Mesenchymal stem cell (in vitro differentiated cells and primary cell): ENCODE measurements around the gene MAP2K5.
A peak's percentile ranks its signal among the peaks of the same experiment; 100 is the strongest.

Experiments
- DNase-seq: peaks from one replicate; pipeline ENCODE4 v3.0.0-alpha.2; 2013
- H2AFZ ChIP-seq: one replicate; pipeline ENCODE4 v1.6.1; 2013; ENCODE audit warnings: low read depth, mild to moderate bottlenecking, control low read depth, inconsistent platforms, low read length, moderate library complexity
- H2AK5ac ChIP-seq: 2 replicates; pipeline ENCODE4 v1.6.1; 2013; ENCODE audit warnings: low read length, moderate library complexity, mild to moderate bottlenecking, inconsistent platforms; ENCODE audit not compliant: severe bottlenecking
- H2BK120ac ChIP-seq: one replicate; pipeline ENCODE4 v1.6.1; 2013; ENCODE audit warnings: low read depth, mild to moderate bottlenecking, inconsistent platforms, low read length, moderate library complexity
- H2BK12ac ChIP-seq, 2 experiments: one replicate each; pipeline ENCODE4 v1.6.1; 2013; ENCODE audit warnings: inconsistent platforms in 2 of 2, low read length in 2 of 2, mild to moderate bottlenecking in 2 of 2, moderate library complexity in 2 of 2, control low read depth in 1 of 2
- H2BK15ac ChIP-seq: one replicate; pipeline ENCODE4 v1.6.1; 2013; ENCODE audit warnings: mild to moderate bottlenecking, low read depth, inconsistent platforms; ENCODE audit not compliant: poor library complexity, severe bottlenecking
- H2BK5ac ChIP-seq: 2 replicates; pipeline ENCODE4 v1.6.1; 2013; ENCODE audit warnings: low read depth, mild to moderate bottlenecking, low read length, control low read depth, inconsistent platforms; ENCODE audit not compliant: poor library complexity, severe bottlenecking
- H3K14ac ChIP-seq, 2 experiments: one replicate each; pipeline ENCODE4 v1.6.1; 2013; ENCODE audit warnings: inconsistent platforms in 2 of 2, low read length in 2 of 2, control low read depth in 1 of 2, mild to moderate bottlenecking in 1 of 2, moderate library complexity in 1 of 2
- H3K18ac ChIP-seq, 2 experiments: one replicate each; pipeline ENCODE4 v1.6.1; 2013; ENCODE audit warnings: inconsistent platforms in 2 of 2, low read length in 2 of 2, control low read depth in 1 of 2, low read depth in 1 of 2, mild to moderate bottlenecking in 1 of 2
- H3K23ac ChIP-seq, 2 experiments: one replicate each; pipeline ENCODE4 v1.6.1; 2013; ENCODE audit warnings: inconsistent platforms in 2 of 2, low read length in 2 of 2, mild to moderate bottlenecking in 2 of 2, moderate library complexity in 2 of 2, control low read depth in 1 of 2
- H3K27ac ChIP-seq: 2 replicates; pipeline ENCODE4 v1.5.1; 2013; ENCODE audit warnings: mild to moderate bottlenecking, moderate library complexity, low read length, control low read depth, inconsistent platforms; ENCODE audit not compliant: poor library complexity, severe bottlenecking
- H3K27me3 ChIP-seq, 2 experiments: 2 replicates each; pipeline versions ENCODE4 v1.6.1 to v1.7.0; 2013; ENCODE audit warnings: low read length in 2 of 2, mild to moderate bottlenecking in 2 of 2, moderate library complexity in 2 of 2, control low read depth in 1 of 2, inconsistent platforms in 1 of 2; ENCODE audit not compliant: control insufficient read depth in 1 of 2, insufficient read depth in 1 of 2
- H3K36me3 ChIP-seq, 2 experiments: 2 replicates each; pipeline versions ENCODE4 v1.6.1 to v1.7.0; 2013; ENCODE audit warnings: low read length in 2 of 2, control low read depth in 1 of 2, inconsistent platforms in 1 of 2, low read depth in 1 of 2, mild to moderate bottlenecking in 1 of 2; ENCODE audit not compliant: insufficient read depth in 2 of 2, control insufficient read depth in 1 of 2
- H3K4ac ChIP-seq, 2 experiments: one replicate each; pipeline ENCODE4 v1.6.1; 2013; ENCODE audit warnings: inconsistent platforms in 2 of 2, low read length in 2 of 2, mild to moderate bottlenecking in 2 of 2, moderate library complexity in 2 of 2, control low read depth in 1 of 2, low read depth in 1 of 2
- H3K4me1 ChIP-seq: 2 replicates; pipeline ENCODE4 v1.6.1; 2013; ENCODE audit warnings: low read depth, low read length, control low read depth; ENCODE audit not compliant: control insufficient read depth, insufficient read depth
- H3K4me2 ChIP-seq: 2 replicates; pipeline ENCODE4 v1.6.1; 2013; ENCODE audit warnings: low read length, mild to moderate bottlenecking, inconsistent platforms; ENCODE audit not compliant: poor library complexity, severe bottlenecking
- H3K4me3 ChIP-seq, 2 experiments: 2 replicates each; pipeline versions ENCODE4 v1.5.1 to v1.7.0; 2013; ENCODE audit warnings: low read length in 2 of 2, mild to moderate bottlenecking in 2 of 2, control low read depth in 1 of 2, low read depth in 1 of 2; ENCODE audit not compliant: insufficient read depth in 1 of 2
- H3K79me1 ChIP-seq: replicated peaks from 2 replicates; pipeline ENCODE4 v1.6.1; 2013; ENCODE audit warnings: mild to moderate bottlenecking, control low read depth, low read length, inconsistent platforms; ENCODE audit not compliant: poor library complexity, severe bottlenecking
- H3K9ac ChIP-seq: 2 replicates; pipeline ENCODE4 v1.7.0; 2013; ENCODE audit warnings: mild to moderate bottlenecking, low read length, moderate library complexity
- H3K9me3 ChIP-seq: 2 replicates; pipeline ENCODE4 v1.7.0; 2013; ENCODE audit warnings: mild to moderate bottlenecking, low read length; ENCODE audit not compliant: control insufficient read depth
- H4K8ac ChIP-seq: one replicate; pipeline ENCODE4 v1.6.1; 2013; ENCODE audit warnings: inconsistent platforms, mild to moderate bottlenecking, low read length, moderate library complexity
- H4K91ac ChIP-seq: one replicate; pipeline ENCODE4 v1.6.1; 2013; ENCODE audit warnings: mild to moderate bottlenecking, low read length, inconsistent platforms
- WGBS: methylation state at CpG from one replicate; pipeline ENCODE4 v1.1.7; 2013; ENCODE audit warnings: mixed read lengths; 5-methylcytosine and 5-hydroxymethylcytosine counted together

Gene MAP2K5

DNA sequence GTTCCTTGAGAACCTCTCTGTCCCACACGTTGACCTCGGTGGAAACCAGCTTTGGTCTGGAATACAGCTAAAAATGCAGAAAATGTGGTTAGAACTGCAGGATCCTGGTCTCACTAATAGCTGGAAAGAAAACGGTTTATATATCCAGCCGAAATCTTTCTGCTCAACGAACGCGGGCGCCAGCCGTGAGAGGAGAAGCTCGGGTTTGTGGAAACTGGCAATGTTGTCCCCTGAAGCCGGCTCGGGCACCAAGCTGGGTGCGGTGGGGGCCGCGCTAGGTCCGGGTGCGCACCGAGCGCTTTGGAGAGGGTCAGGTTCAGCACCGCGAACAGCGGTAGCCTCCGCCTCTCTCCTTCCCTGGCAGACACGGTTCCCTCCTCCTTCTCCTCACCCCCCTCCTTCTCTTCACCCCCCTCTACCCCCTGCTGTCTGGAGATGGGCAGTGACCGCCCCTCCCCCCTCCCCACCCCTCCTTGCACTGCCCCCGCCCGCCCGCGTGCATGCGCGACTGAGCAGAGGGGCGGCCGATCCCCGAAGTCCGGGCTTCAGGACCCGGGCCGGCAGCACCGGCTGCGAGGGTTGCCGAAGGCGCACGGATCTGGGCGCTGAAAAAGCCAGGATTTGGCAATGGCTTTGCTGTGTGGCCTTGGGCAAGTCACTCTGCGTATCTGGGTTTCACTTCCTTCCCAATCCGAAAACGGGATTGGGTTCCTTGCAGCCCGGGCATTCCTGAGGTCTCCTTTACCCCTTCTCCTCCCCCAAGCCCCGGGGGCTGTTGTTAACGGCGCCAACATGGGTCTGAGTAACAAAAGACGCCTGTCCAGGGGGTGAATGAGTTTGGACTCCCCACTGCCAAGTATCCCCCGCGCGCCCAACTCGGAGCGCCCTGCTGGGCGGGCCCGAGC lies 282.7 kb downstream of the MAP2K5 start, which contains the start of gene SKOR1:
SKOR1 (plus strand) TSS at position 534 of the 905 bp plus-strand sequence; CDS start at position 628, 94 bp downstream.
- peak; percentile 54 for DNase-seq
- Histone ChIP-seq H3K9me3 (no peaks in the 10 kb centered on the region), H3K9ac (no peak within 1 kb of the TSS), H3K14ac (no peak within 1 kb of the TSS), H2BK15ac (no peak within 1 kb of the TSS), H3K36me3 (no peaks in the 10 kb centered on the region), H2BK120ac (no peak within 1 kb of the TSS), H2AK5ac (no peak within 1 kb of the TSS), H3K4me2 (peak within 1 kb of the TSS; percentile 39), H4K91ac (no peak within 1 kb of the TSS), H2AFZ (no peak within 1 kb of the TSS), H3K4me3 (peak within 1 kb of the TSS; percentile 35 to 71), H3K27me3 (peaks cover 86 to 88% of the 10 kb centered on the region in 2 experiments), H3K4ac (no peak within 1 kb of the TSS), H3K27ac (no peak within 1 kb of the TSS), H2BK5ac (no peak within 1 kb of the TSS), H3K79me1 (no peaks in the 10 kb centered on the region), H3K4me1 (peaks cover 27% of the 10 kb centered on the region), H3K23ac (peak within 1 kb of the TSS in 1 of 2 experiments; percentile 15), H2BK12ac (no peak within 1 kb of the TSS), H3K18ac (no peak within 1 kb of the TSS), H4K8ac (no peak within 1 kb of the TSS)
- 1% methylated on average over 54 of the region's 58 CpGs for WGBS

DNA sequence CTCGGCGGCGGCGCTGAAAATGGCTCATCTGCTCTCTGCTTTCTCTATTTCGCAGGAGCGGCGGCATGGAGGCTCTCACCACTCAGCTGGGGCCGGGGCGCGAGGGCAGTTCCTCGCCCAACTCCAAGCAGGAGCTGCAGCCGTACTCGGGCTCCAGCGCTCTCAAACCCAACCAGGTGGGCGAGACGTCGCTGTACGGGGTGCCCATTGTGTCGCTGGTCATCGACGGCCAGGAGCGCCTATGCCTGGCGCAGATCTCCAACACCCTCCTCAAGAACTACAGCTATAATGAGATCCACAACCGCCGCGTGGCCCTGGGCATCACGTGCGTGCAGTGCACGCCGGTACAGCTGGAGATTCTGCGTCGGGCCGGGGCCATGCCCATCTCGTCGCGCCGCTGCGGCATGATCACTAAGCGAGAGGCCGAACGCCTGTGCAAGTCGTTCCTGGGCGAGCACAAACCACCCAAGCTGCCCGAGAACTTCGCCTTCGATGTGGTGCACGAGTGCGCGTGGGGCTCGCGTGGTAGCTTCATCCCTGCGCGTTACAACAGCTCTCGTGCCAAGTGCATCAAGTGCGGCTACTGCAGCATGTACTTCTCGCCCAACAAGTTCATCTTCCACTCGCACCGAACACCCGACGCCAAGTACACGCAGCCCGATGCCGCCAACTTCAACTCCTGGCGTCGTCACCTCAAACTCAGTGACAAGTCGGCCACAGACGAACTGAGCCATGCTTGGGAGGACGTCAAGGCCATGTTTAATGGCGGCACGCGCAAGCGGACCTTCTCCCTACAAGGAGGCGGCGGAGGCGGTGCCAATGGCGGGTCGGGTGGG lies 283.6 kb downstream of the MAP2K5 start:
- Histone ChIP-seq H3K23ac (peak overlapping the region in 1 of 2 experiments; percentile 15), H3K9ac (no peak overlapping the region), H2BK12ac (no peak overlapping the region), H3K4me1 (peaks cover 25% of the 10 kb centered on the region), H2BK15ac (no peak overlapping the region), H3K4me3 (peak overlapping the region; percentile 35 to 71), H3K4ac (no peak overlapping the region), H2AFZ (no peak overlapping the region), H4K91ac (no peak overlapping the region), H3K36me3 (no peaks in the 10 kb centered on the region), H3K18ac (no peak overlapping the region), H2AK5ac (no peak overlapping the region), H4K8ac (no peak overlapping the region), H2BK120ac (no peak overlapping the region), H3K14ac (no peak overlapping the region), H3K27me3 (peaks cover 86 to 88% of the 10 kb centered on the region in 2 experiments), H2BK5ac (no peak overlapping the region), H3K79me1 (no peaks in the 10 kb centered on the region), H3K4me2 (peak overlapping the region; percentile 7), H3K9me3 (no peaks in the 10 kb centered on the region), H3K27ac (no peak overlapping the region)
- 12% methylated on average over 77 of the region's 77 CpGs for WGBS
- no peak for DNase-seq

- DNase-seq: no peak
- Histone ChIP-seq H3K27ac (no peak overlapping the region), H3K18ac (no peak overlapping the region), H2BK120ac (no peak overlapping the region), H3K79me1 (no peaks in the 10 kb centered on the region), H3K23ac (no peak overlapping the region), H4K91ac (no peak overlapping the region), H3K36me3 (no peaks in the 10 kb centered on the region), H2BK12ac (no peak overlapping the region), H2AFZ (no peak overlapping the region), H3K4me1 (peaks cover 25% of the 10 kb centered on the region), H3K9ac (no peak overlapping the region), H2BK15ac (no peak overlapping the region), H3K4me2 (no peak overlapping the region), H3K4ac (no peak overlapping the region), H3K9me3 (no peaks in the 10 kb centered on the region), H3K27me3 (peaks cover 85 to 86% of the 10 kb centered on the region in 2 experiments), H2AK5ac (no peak overlapping the region), H2BK5ac (no peak overlapping the region), H4K8ac (no peak overlapping the region), H3K14ac (no peak overlapping the region), H3K4me3 (peak overlapping the region in 1 of 2 experiments; percentile 35)
- WGBS: 5% methylated on average over 69 of the region's 88 CpGs
Measured at GRCh38 chr15:67826717-67827561, 284.4 kb downstream of the MAP2K5 start.
